ENCODE results near the gene C10orf90. TPM values are rescaled to one million over a fixed set of nuclear protein-coding genes. Genes with fewer than 3 reads are reported as not detected.
A peak's percentile ranks its signal among the peaks of the same experiment; 100 is the strongest.

The C10orf90 gene
- total RNA-seq, 1 experiment from 2014 or later = 0.59 TPM

GRCh38 chr10:126461289-126461940 is 209.1 kb downstream of the C10orf90 start:
- Histone ChIP-seq H3K36me3 (ENCODE audit: low read depth) (no peaks in the 10 kb centered on the region), H3K4me2 (no peak overlapping the region), H3K27ac (no peak overlapping the region), H3K4me1 (replicated peaks; ENCODE audit: insufficient read depth) (peaks cover 32% of the 10 kb centered on the region), H3K79me2 (ENCODE audit: low read depth) (no peaks in the 10 kb centered on the region), H4K20me1 (ENCODE audit: insufficient read depth) (no peaks in the 10 kb centered on the region), H2AFZ (no peak overlapping the region), H3F3A (ENCODE audit: insufficient read depth, low read depth) (peaks cover 21% of the 10 kb centered on the region; the same call in 1 of the 2 replicates), H3K27me3 (ENCODE audit: insufficient read depth, low read depth) (no peaks in the 10 kb centered on the region), H3K4me3 (no peak overlapping the region), H3K9me3 (ENCODE audit: insufficient read depth, low read depth) (no peaks in the 10 kb centered on the region), H3K9me2 (ENCODE audit: insufficient read depth) (no peaks in the 10 kb centered on the region)
- ChIA-PET CTCF (no interaction called here), POLR2A (ENCODE audit: unreplicated experiment) (no interaction called here)
- intact Hi-C loops (cut with micrococcal nuclease; ENCODE audit: unreplicated experiment) = loop anchor here (2.0 kb wide), 1 partner anchor 73 kb away; the partner anchor contains the start of gene ADAM12
- no peak for DNase-seq
- no TSS peak for BruUV-seq (replicated peaks)
- TF ChIP-seq CTCF (conservative IDR thresholded peaks at IDR 0.05) (no peak), EZH2 (IDR thresholded peaks at IDR 0.05; ENCODE audit: low read depth) (no peak)

- peaks cover 21% of the 10 kb centered on the region; the same call in 1 of the 2 replicates for H3F3A ChIP-seq (ENCODE audit: insufficient read depth, low read depth)
- H2AFZ ChIP-seq = no peak overlapping the region
- intact Hi-C loops (cut with micrococcal nuclease; ENCODE audit: unreplicated experiment) = loop anchor here (1.0 to 2.0 kb wide), 2 partner anchors 35 to 71 kb away; partner anchors contain the start of gene ADAM12
- POLR2A ChIA-PET (ENCODE audit: unreplicated experiment) = interaction anchor here (0.7 to 0.8 kb wide), 2 partner anchors 27 to 248 kb away, joined by 6 to 7 read pairs; no protein-coding TSS in a partner anchor
- H3K4me3 ChIP-seq = no peak overlapping the region
- H3K79me2 ChIP-seq (ENCODE audit: low read depth) = no peaks in the 10 kb centered on the region
- peak overlapping the region; percentile 77 for H3K27ac ChIP-seq
- no peaks in the 10 kb centered on the region for H4K20me1 ChIP-seq (ENCODE audit: insufficient read depth)
- H3K4me2 ChIP-seq = peak overlapping the region; percentile 38
- H3K4me1 ChIP-seq (replicated peaks; ENCODE audit: insufficient read depth) = peaks cover 32% of the 10 kb centered on the region
- CTCF ChIA-PET = interaction anchor here (0.6 kb wide), 1 partner anchor 290 kb away, joined by 3 read pairs; no protein-coding TSS in a partner anchor
- no peaks in the 10 kb centered on the region for H3K27me3 ChIP-seq (ENCODE audit: insufficient read depth, low read depth)
- no peaks in the 10 kb centered on the region for H3K9me3 ChIP-seq (ENCODE audit: insufficient read depth, low read depth)
- DNase-seq = peak; percentile 74 to 98
- H3K9me2 ChIP-seq (ENCODE audit: insufficient read depth) = no peaks in the 10 kb centered on the region
- H3K36me3 ChIP-seq (ENCODE audit: low read depth) = no peaks in the 10 kb centered on the region
- BruUV-seq (replicated peaks) = no TSS peak
- TF ChIP-seq EZH2 (IDR thresholded peaks at IDR 0.05; ENCODE audit: low read depth) = no peak
- no peak for TF ChIP-seq CTCF (conservative IDR thresholded peaks at IDR 0.05)
These were observed 210.5 kb downstream of the C10orf90 start for GRCh38 chr10:126459878-126460481.

- H4K20me1 ChIP-seq (ENCODE audit: insufficient read depth) = no peaks in the 10 kb centered on the region
- H3F3A ChIP-seq (ENCODE audit: insufficient read depth, low read depth) = peaks cover 21% of the 10 kb centered on the region; the same call in 1 of the 2 replicates
- no TSS peak for BruUV-seq (replicated peaks)
- no peaks in the 10 kb centered on the region for H3K9me2 ChIP-seq (ENCODE audit: insufficient read depth)
- TF ChIP-seq EZH2 (IDR thresholded peaks at IDR 0.05; ENCODE audit: low read depth) (no peak), CTCF (conservative IDR thresholded peaks at IDR 0.05) (no peak)
- intact Hi-C loops (cut with micrococcal nuclease; ENCODE audit: unreplicated experiment) = no loop called here
- no peaks in the 10 kb centered on the region for H3K9me3 ChIP-seq (ENCODE audit: insufficient read depth, low read depth)
- peaks cover 32% of the 10 kb centered on the region for H3K4me1 ChIP-seq (replicated peaks; ENCODE audit: insufficient read depth)
- peak overlapping the region; percentile 46 for H3K27ac ChIP-seq
- H3K36me3 ChIP-seq (ENCODE audit: low read depth) = no peaks in the 10 kb centered on the region
- H2AFZ ChIP-seq = no peak overlapping the region
- ChIA-PET CTCF (interaction anchor here (0.6 kb wide), 1 partner anchor 10 kb away, joined by 3 read pairs; no protein-coding TSS in a partner anchor), POLR2A (ENCODE audit: unreplicated experiment) (interaction anchor here (0.6 to 0.8 kb wide), 2 partner anchors 71 to 97 kb away, joined by 3 to 13 read pairs; partner anchors contain the start of gene ADAM12)
- H3K4me2 ChIP-seq = peak overlapping the region; percentile 38
- H3K4me3 ChIP-seq = no peak overlapping the region
- no peaks in the 10 kb centered on the region for H3K27me3 ChIP-seq (ENCODE audit: insufficient read depth, low read depth)
- H3K79me2 ChIP-seq (ENCODE audit: low read depth) = no peaks in the 10 kb centered on the region
- DNase-seq = peak in 1 of 2 experiments; percentile 1
These were observed 211.3 kb downstream of the C10orf90 start for GRCh38 chr10:126459032-126459831.

Data from PC-9 (cell line).